Loucy (cell line): ENCODE results near the gene SAXO1.

Source experiments
- H2AFZ ChIP-seq: fragments of 200-600 bp; sonication (generic); 2 replicates; pipeline ENCODE4 v1.6.0; 2016; ENCODE audit warnings: antibody characterized with exemption, mild to moderate bottlenecking, low read length, moderate library complexity
- H3F3A ChIP-seq: fragments of 200-600 bp; 2 replicates; pipeline ENCODE4 v1.6.0; 2016; ENCODE audit warnings: antibody characterized with exemption, low read depth, mild to moderate bottlenecking
- H3K27me3 ChIP-seq: fragments of 200-600 bp; sonication (generic); 2 replicates; pipeline ENCODE4 v1.6.1; 2014; ENCODE audit warnings: low read length, mild to moderate bottlenecking; ENCODE audit not compliant: insufficient read depth, poor library complexity, severe bottlenecking
- H3K36me3 ChIP-seq: fragments of 200-600 bp; sonication (generic); 2 replicates; pipeline ENCODE4 v1.6.1; 2016; ENCODE audit warnings: low read length; ENCODE audit not compliant: insufficient read depth
- H3K4me1 ChIP-seq: fragments of 200-600 bp; sonication (generic); 2 replicates; pipeline ENCODE4 v1.5.1; 2014; ENCODE audit warnings: low read length, mild to moderate bottlenecking; ENCODE audit not compliant: insufficient read depth, poor library complexity, severe bottlenecking
- H3K4me2 ChIP-seq: fragments of 200-600 bp; sonication (generic); 2 replicates; pipeline ENCODE4 v1.6.0; 2014; ENCODE audit warnings: antibody characterized with exemption, low read length, low read depth, mild to moderate bottlenecking; ENCODE audit not compliant: poor library complexity, severe bottlenecking
- H3K4me3 ChIP-seq: fragments of 200-600 bp; sonication (generic); 2 replicates; pipeline ENCODE4 v1.5.1; 2014; ENCODE audit warnings: low read length, mild to moderate bottlenecking, mixed read lengths; ENCODE audit not compliant: poor library complexity, severe bottlenecking
- H3K79me2 ChIP-seq: fragments of 200-600 bp; sonication (generic); 2 replicates; pipeline ENCODE4 v1.6.1; 2014; ENCODE audit warnings: low read length; ENCODE audit not compliant: insufficient read depth
- H3K9ac ChIP-seq: fragments of 200-600 bp; sonication (generic); 2 replicates; pipeline ENCODE4 v1.6.0; 2014; ENCODE audit warnings: mild to moderate bottlenecking, low read depth, low read length, moderate library complexity; ENCODE audit not compliant: poor library complexity, severe bottlenecking
- H3K9me2 ChIP-seq: fragments of 200-600 bp; sonication (generic); replicated peaks from 2 replicates; pipeline ENCODE4 v1.6.1; 2016; ENCODE audit warnings: low read depth, low read length, mixed read lengths
- H3K9me3 ChIP-seq: fragments of 200-600 bp; sonication (generic); 2 replicates; pipeline ENCODE4 v1.6.1; 2014; ENCODE audit warnings: mild to moderate bottlenecking, antibody characterized with exemption, low read length, low read depth; ENCODE audit not compliant: insufficient read depth
- H4K20me1 ChIP-seq: fragments of 200-600 bp; sonication (generic); 2 replicates; pipeline ENCODE4 v1.6.0; 2014; ENCODE audit warnings: antibody characterized with exemption, low read length, mild to moderate bottlenecking; ENCODE audit not compliant: insufficient read depth, poor library complexity, severe bottlenecking
- EZH2phosphoT487 ChIP-seq: fragments of 200-600 bp; IDR thresholded peaks from 2 replicates; pipeline ENCODE4 v1.6.1; 2018; ENCODE audit warnings: antibody characterized with exemption, mild to moderate bottlenecking, moderate library complexity, borderline replicate concordance
- TF ChIP-seq, protein P1 (sequence below): fragments of 200-600 bp; sonication (generic); conservative IDR thresholded peaks from 2 replicates; pipeline ENCODE4 v1.5.1; 2014; ENCODE audit warnings: mild to moderate bottlenecking, antibody characterized with exemption, low read length

The SAXO1 gene

DNA sequence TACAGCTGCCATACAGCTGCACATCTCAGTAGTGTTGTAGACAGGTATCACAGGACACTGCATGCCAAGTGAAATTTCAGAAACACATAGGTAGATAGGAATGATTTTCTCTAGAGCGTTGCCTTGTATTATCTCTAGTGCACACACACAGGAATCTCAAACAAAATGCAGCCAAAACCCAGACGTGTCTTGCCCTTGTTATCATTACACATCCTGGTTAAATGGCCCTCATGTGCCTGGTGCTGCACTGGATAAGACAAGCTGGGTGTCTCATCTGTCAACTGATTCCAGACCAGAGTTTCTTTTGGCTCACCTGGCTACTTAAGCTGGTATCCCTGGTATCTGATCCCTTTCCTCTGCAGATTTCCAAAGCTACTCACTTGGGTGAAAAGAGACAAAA lies 59.7 kb downstream of the SAXO1 start:
- Histone ChIP-seq H4K20me1 (no peaks in the 10 kb centered on the region), H3K9me3 (no peaks in the 10 kb centered on the region), H3K9ac (no peak overlapping the region), H3K4me1 (peaks cover 7% of the 10 kb centered on the region), H3K79me2 (no peaks in the 10 kb centered on the region), H2AFZ (no peak overlapping the region), H3K27me3 (no peaks in the 10 kb centered on the region), H3K4me3 (no peak overlapping the region), H3F3A (no peaks in the 10 kb centered on the region), H3K4me2 (no peak overlapping the region), H3K9me2 (no peaks in the 10 kb centered on the region), H3K36me3 (no peaks in the 10 kb centered on the region)
- TF ChIP-seq, protein P1, sequence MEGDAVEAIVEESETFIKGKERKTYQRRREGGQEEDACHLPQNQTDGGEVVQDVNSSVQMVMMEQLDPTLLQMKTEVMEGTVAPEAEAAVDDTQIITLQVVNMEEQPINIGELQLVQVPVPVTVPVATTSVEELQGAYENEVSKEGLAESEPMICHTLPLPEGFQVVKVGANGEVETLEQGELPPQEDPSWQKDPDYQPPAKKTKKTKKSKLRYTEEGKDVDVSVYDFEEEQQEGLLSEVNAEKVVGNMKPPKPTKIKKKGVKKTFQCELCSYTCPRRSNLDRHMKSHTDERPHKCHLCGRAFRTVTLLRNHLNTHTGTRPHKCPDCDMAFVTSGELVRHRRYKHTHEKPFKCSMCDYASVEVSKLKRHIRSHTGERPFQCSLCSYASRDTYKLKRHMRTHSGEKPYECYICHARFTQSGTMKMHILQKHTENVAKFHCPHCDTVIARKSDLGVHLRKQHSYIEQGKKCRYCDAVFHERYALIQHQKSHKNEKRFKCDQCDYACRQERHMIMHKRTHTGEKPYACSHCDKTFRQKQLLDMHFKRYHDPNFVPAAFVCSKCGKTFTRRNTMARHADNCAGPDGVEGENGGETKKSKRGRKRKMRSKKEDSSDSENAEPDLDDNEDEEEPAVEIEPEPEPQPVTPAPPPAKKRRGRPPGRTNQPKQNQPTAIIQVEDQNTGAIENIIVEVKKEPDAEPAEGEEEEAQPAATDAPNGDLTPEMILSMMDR, result no peak
- TF ChIP-seq EZH2phosphoT487, result no peak

DNA sequence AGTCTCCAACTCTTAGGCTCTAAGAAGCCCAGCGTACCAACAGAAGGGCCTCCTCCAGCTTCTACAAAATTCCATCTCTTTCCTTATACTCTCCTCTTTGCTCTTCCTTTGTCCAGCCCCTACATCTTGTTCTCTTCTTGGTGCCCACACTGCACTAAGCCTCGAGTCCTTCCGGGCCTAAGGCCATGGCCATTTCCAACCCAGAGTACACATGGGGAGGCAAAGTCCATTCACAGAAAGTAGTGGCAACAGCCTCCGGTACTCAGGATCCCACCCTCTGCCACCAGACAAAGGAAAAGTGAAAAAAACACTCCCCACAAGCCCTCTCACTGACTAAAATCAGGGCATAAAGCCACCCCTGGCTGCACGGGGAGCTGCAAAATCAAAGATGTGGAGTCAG lies 60.3 kb downstream of the SAXO1 start:
- H3K4me1 ChIP-seq, result peaks cover 7% of the 10 kb centered on the region
- no peak overlapping the region for H3K4me3 ChIP-seq
- no peaks in the 10 kb centered on the region for H4K20me1 ChIP-seq
- H3K36me3 ChIP-seq, result no peaks in the 10 kb centered on the region
- no peak for TF ChIP-seq EZH2phosphoT487
- TF ChIP-seq, protein P1, result no peak
- no peaks in the 10 kb centered on the region; the same call in 1 of the 2 replicates for H3K9me3 ChIP-seq
- H3K9ac ChIP-seq, result no peak overlapping the region
- H3K79me2 ChIP-seq, result no peaks in the 10 kb centered on the region
- H3K27me3 ChIP-seq, result no peaks in the 10 kb centered on the region
- no peaks in the 10 kb centered on the region for H3F3A ChIP-seq
- no peaks in the 10 kb centered on the region for H3K9me2 ChIP-seq
- no peak overlapping the region for H3K4me2 ChIP-seq
- no peak overlapping the region for H2AFZ ChIP-seq

DNA sequence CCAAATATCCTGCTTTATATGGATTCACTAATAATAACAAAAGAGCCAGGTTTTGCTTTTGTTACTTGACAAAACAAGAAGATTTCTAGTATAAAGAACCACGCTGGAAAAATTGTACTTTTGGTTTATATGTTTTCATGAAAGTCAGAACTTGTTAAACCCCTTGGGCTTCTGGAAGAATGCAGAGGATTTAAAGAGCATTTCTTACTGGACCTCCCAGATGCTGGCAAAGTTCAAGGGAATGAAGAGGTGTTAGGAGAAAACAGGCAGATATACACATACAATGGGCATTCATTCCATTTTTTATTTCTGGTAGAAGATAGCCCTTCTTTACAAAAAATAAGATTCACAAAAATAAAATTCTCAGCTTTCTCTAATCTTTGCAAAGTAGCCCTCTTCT lies 61.1 kb downstream of the SAXO1 start:
- Histone ChIP-seq H3K9me3 (no peaks in the 10 kb centered on the region; the same call in 1 of the 2 replicates), H3K4me1 (peaks cover 4% of the 10 kb centered on the region), H4K20me1 (no peaks in the 10 kb centered on the region), H3K4me3 (no peak overlapping the region), H3K9me2 (no peaks in the 10 kb centered on the region), H2AFZ (no peak overlapping the region), H3K27me3 (no peaks in the 10 kb centered on the region), H3K9ac (no peak overlapping the region), H3K36me3 (no peaks in the 10 kb centered on the region), H3K79me2 (no peaks in the 10 kb centered on the region), H3K4me2 (no peak overlapping the region), H3F3A (no peaks in the 10 kb centered on the region)
- TF ChIP-seq, protein P1, result no peak
- TF ChIP-seq EZH2phosphoT487, result no peak
